ENCODE results near the gene MVB12B. TPM values are rescaled to one million over a fixed set of nuclear protein-coding genes. Genes with fewer than 3 reads are reported as not detected.

The MVB12B gene
- total RNA-seq, 1 experiment from 2014 or later, result not detected

- Histone ChIP-seq H2AFZ (ENCODE audit: low read length) (no peak overlapping the region), H3K36me3 (ENCODE audit: insufficient read depth, low read length) (no peaks in the 10 kb centered on the region), H3K27ac (ENCODE audit: low read length) (no peak overlapping the region), H3K9me2 (replicated peaks; ENCODE audit: insufficient read depth, low read length) (no peaks in the 10 kb centered on the region), H3K79me2 (ENCODE audit: low read length) (no peaks in the 10 kb centered on the region), H3K27me3 (ENCODE audit: low read length) (no peaks in the 10 kb centered on the region), H3K4me3 (ENCODE audit: low read length) (no peak overlapping the region), H3K9ac (ENCODE audit: low read length) (no peak overlapping the region), H3K4me1 (ENCODE audit: low read length) (no peaks in the 10 kb centered on the region), H3K4me2 (ENCODE audit: low read depth, low read length, poor library complexity, severe bottlenecking) (no peak overlapping the region), H3K9me3 (ENCODE audit: low read length) (peaks cover 7% of the 10 kb centered on the region; the same call in 1 of the 2 replicates), H4K20me1 (ENCODE audit: insufficient read depth, low read depth, low read length) (no peaks in the 10 kb centered on the region)
- DNase-seq, result no peak
These were observed 30.4 kb downstream of the MVB12B start for GRCh38 chr9:126357074-126357473.

GRCh38 chr9:126360073-126360472 is 33.4 kb downstream of the MVB12B start:
- Histone ChIP-seq H3K4me2 (ENCODE audit: low read depth, low read length, poor library complexity, severe bottlenecking) (no peak overlapping the region), H3K79me2 (ENCODE audit: low read length) (no peaks in the 10 kb centered on the region), H4K20me1 (ENCODE audit: insufficient read depth, low read depth, low read length) (no peaks in the 10 kb centered on the region), H3K9me2 (replicated peaks; ENCODE audit: insufficient read depth, low read length) (no peaks in the 10 kb centered on the region), H3K9me3 (ENCODE audit: low read length) (peaks cover 7% of the 10 kb centered on the region; the same call in 1 of the 2 replicates), H3K27ac (ENCODE audit: low read length) (no peak overlapping the region), H3K36me3 (ENCODE audit: insufficient read depth, low read length) (no peaks in the 10 kb centered on the region), H2AFZ (ENCODE audit: low read length) (no peak overlapping the region), H3K4me3 (ENCODE audit: low read length) (no peak overlapping the region), H3K4me1 (ENCODE audit: low read length) (no peaks in the 10 kb centered on the region), H3K27me3 (ENCODE audit: low read length) (no peaks in the 10 kb centered on the region), H3K9ac (ENCODE audit: low read length) (no peak overlapping the region)
- DNase-seq, result no peak

- Histone ChIP-seq H3K9ac (ENCODE audit: low read length) (no peak overlapping the region), H3K36me3 (ENCODE audit: insufficient read depth, low read length) (no peaks in the 10 kb centered on the region), H4K20me1 (ENCODE audit: insufficient read depth, low read depth, low read length) (no peaks in the 10 kb centered on the region), H2AFZ (ENCODE audit: low read length) (no peak overlapping the region), H3K4me3 (ENCODE audit: low read length) (no peak overlapping the region), H3K9me3 (ENCODE audit: low read length) (peaks cover 7% of the 10 kb centered on the region; the same call in 1 of the 2 replicates), H3K4me1 (ENCODE audit: low read length) (no peaks in the 10 kb centered on the region), H3K27ac (ENCODE audit: low read length) (no peak overlapping the region), H3K9me2 (replicated peaks; ENCODE audit: insufficient read depth, low read length) (no peaks in the 10 kb centered on the region), H3K79me2 (ENCODE audit: low read length) (no peaks in the 10 kb centered on the region), H3K27me3 (ENCODE audit: low read length) (no peaks in the 10 kb centered on the region), H3K4me2 (ENCODE audit: low read depth, low read length, poor library complexity, severe bottlenecking) (no peak overlapping the region)
- DNase-seq, result no peak
These were observed 35.2 kb downstream of the MVB12B start for GRCh38 chr9:126361810-126362238.

GRCh38 chr9:126363250-126363649 is 36.6 kb downstream of the MVB12B start:
- Histone ChIP-seq H3K9me2 (replicated peaks; ENCODE audit: insufficient read depth, low read length) (no peaks in the 10 kb centered on the region), H3K4me2 (ENCODE audit: low read depth, low read length, poor library complexity, severe bottlenecking) (no peak overlapping the region), H3K79me2 (ENCODE audit: low read length) (no peaks in the 10 kb centered on the region), H3K27ac (ENCODE audit: low read length) (no peak overlapping the region), H3K9ac (ENCODE audit: low read length) (no peak overlapping the region), H4K20me1 (ENCODE audit: insufficient read depth, low read depth, low read length) (no peaks in the 10 kb centered on the region), H3K9me3 (ENCODE audit: low read length) (peaks cover 7% of the 10 kb centered on the region; the same call in 1 of the 2 replicates), H3K36me3 (ENCODE audit: insufficient read depth, low read length) (no peaks in the 10 kb centered on the region), H3K4me3 (ENCODE audit: low read length) (no peak overlapping the region), H3K27me3 (ENCODE audit: low read length) (no peaks in the 10 kb centered on the region), H2AFZ (ENCODE audit: low read length) (no peak overlapping the region), H3K4me1 (ENCODE audit: low read length) (no peaks in the 10 kb centered on the region)
- no peak for DNase-seq

- Histone ChIP-seq H4K20me1 (ENCODE audit: insufficient read depth, low read depth, low read length) (no peaks in the 10 kb centered on the region), H3K4me2 (ENCODE audit: low read depth, low read length, poor library complexity, severe bottlenecking) (no peak overlapping the region), H3K36me3 (ENCODE audit: insufficient read depth, low read length) (no peaks in the 10 kb centered on the region), H3K27me3 (ENCODE audit: low read length) (no peaks in the 10 kb centered on the region), H3K9me2 (replicated peaks; ENCODE audit: insufficient read depth, low read length) (no peaks in the 10 kb centered on the region), H3K4me3 (ENCODE audit: low read length) (no peak overlapping the region), H3K79me2 (ENCODE audit: low read length) (no peaks in the 10 kb centered on the region), H3K27ac (ENCODE audit: low read length) (no peak overlapping the region), H2AFZ (ENCODE audit: low read length) (no peak overlapping the region), H3K9me3 (ENCODE audit: low read length) (peaks cover 7% of the 10 kb centered on the region; the same call in 1 of the 2 replicates), H3K4me1 (ENCODE audit: low read length) (no peaks in the 10 kb centered on the region), H3K9ac (ENCODE audit: low read length) (no peak overlapping the region)
- DNase-seq, result no peak
These were observed 37.4 kb downstream of the MVB12B start for GRCh38 chr9:126363847-126364671.

GRCh38 chr9:126365780-126366179 is 39.2 kb downstream of the MVB12B start:
- H3K4me3 ChIP-seq (ENCODE audit: low read length), result no peak overlapping the region
- H3K4me1 ChIP-seq (ENCODE audit: low read length), result no peaks in the 10 kb centered on the region
- H3K9me3 ChIP-seq (ENCODE audit: low read length), result peaks cover 7% of the 10 kb centered on the region; the same call in 1 of the 2 replicates
- no peak overlapping the region for H3K9ac ChIP-seq (ENCODE audit: low read length)
- H3K36me3 ChIP-seq (ENCODE audit: insufficient read depth, low read length), result no peaks in the 10 kb centered on the region
- no peaks in the 10 kb centered on the region for H4K20me1 ChIP-seq (ENCODE audit: insufficient read depth, low read depth, low read length)
- DNase-seq, result no peak
- H3K9me2 ChIP-seq (replicated peaks; ENCODE audit: insufficient read depth, low read length), result no peaks in the 10 kb centered on the region
- no peak overlapping the region for H2AFZ ChIP-seq (ENCODE audit: low read length)
- no peak overlapping the region for H3K27ac ChIP-seq (ENCODE audit: low read length)
- no peak overlapping the region for H3K4me2 ChIP-seq (ENCODE audit: low read depth, low read length, poor library complexity, severe bottlenecking)
- H3K27me3 ChIP-seq (ENCODE audit: low read length), result no peaks in the 10 kb centered on the region
- H3K79me2 ChIP-seq (ENCODE audit: low read length), result no peaks in the 10 kb centered on the region

- H3K4me2 ChIP-seq (ENCODE audit: low read depth, low read length, poor library complexity, severe bottlenecking), result no peak overlapping the region
- H3K9me2 ChIP-seq (replicated peaks; ENCODE audit: insufficient read depth, low read length), result no peaks in the 10 kb centered on the region
- no peak overlapping the region for H3K9ac ChIP-seq (ENCODE audit: low read length)
- no peaks in the 10 kb centered on the region for H4K20me1 ChIP-seq (ENCODE audit: insufficient read depth, low read depth, low read length)
- H2AFZ ChIP-seq (ENCODE audit: low read length), result no peak overlapping the region
- no peaks in the 10 kb centered on the region for H3K27me3 ChIP-seq (ENCODE audit: low read length)
- no peaks in the 10 kb centered on the region for H3K36me3 ChIP-seq (ENCODE audit: insufficient read depth, low read length)
- no peaks in the 10 kb centered on the region for H3K79me2 ChIP-seq (ENCODE audit: low read length)
- DNase-seq, result no peak
- no peak overlapping the region for H3K4me3 ChIP-seq (ENCODE audit: low read length)
- H3K9me3 ChIP-seq (ENCODE audit: low read length), result peaks cover 5% of the 10 kb centered on the region; the same call in 1 of the 2 replicates
- no peaks in the 10 kb centered on the region for H3K4me1 ChIP-seq (ENCODE audit: low read length)
- H3K27ac ChIP-seq (ENCODE audit: low read length), result no peak overlapping the region
These were observed 39.9 kb downstream of the MVB12B start for GRCh38 chr9:126366366-126367011.

GRCh38 chr9:126367139-126367538 is 40.5 kb downstream of the MVB12B start:
- DNase-seq, result no peak
- H3K79me2 ChIP-seq (ENCODE audit: low read length), result no peaks in the 10 kb centered on the region
- H2AFZ ChIP-seq (ENCODE audit: low read length), result no peak overlapping the region
- no peak overlapping the region for H3K27ac ChIP-seq (ENCODE audit: low read length)
- H3K9me2 ChIP-seq (replicated peaks; ENCODE audit: insufficient read depth, low read length), result no peaks in the 10 kb centered on the region
- no peak overlapping the region for H3K9ac ChIP-seq (ENCODE audit: low read length)
- no peaks in the 10 kb centered on the region for H3K27me3 ChIP-seq (ENCODE audit: low read length)
- no peaks in the 10 kb centered on the region for H3K36me3 ChIP-seq (ENCODE audit: insufficient read depth, low read length)
- H3K4me3 ChIP-seq (ENCODE audit: low read length), result no peak overlapping the region
- H3K9me3 ChIP-seq (ENCODE audit: low read length), result no peaks in the 10 kb centered on the region
- no peak overlapping the region for H3K4me2 ChIP-seq (ENCODE audit: low read depth, low read length, poor library complexity, severe bottlenecking)
- H3K4me1 ChIP-seq (ENCODE audit: low read length), result no peaks in the 10 kb centered on the region
- no peaks in the 10 kb centered on the region for H4K20me1 ChIP-seq (ENCODE audit: insufficient read depth, low read depth, low read length)

Data from Karpas-422 (cell line).